ENCODE results near the gene SLC29A4.
"Not testable (repeated sequence)": the region's sequence is repeated elsewhere in the genome, so short reads cannot be mapped to it uniquely, and the experiment has no call there.

The SLC29A4 gene

DNA sequence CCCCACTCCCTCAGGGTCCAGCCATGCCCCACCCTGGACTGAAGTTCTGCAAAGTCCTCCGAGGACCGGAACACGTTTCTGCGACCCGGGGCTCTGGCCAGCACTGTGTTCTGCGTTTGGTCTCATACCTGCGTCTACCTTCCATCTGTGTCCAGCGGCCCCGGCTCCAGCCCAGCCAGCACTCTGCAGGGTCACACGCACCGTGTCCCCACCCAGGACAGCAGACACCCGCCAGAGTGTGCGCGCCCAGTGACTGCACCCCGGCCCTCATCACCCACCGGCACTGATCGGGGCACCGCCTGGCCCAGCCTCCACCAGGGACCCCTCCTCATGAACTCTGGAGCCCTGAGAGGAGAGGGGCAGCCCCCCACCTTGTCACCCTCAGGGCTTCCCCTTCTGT, 20.3 kb downstream of the SLC29A4 start:
- H3K9ac ChIP-seq (ENCODE audit: low read length): no peak overlapping the region
- no peaks in the 10 kb centered on the region for H3K79me2 ChIP-seq (ENCODE audit: low read length)
- H3K27me3 ChIP-seq (replicated peaks; ENCODE audit: insufficient read depth, low read length): peaks cover 14% of the 10 kb centered on the region
- H3K4me2 ChIP-seq (ENCODE audit: low read depth, low read length): no peak overlapping the region
- no peak overlapping the region for H2AFZ ChIP-seq (ENCODE audit: low read length)
- no peaks in the 10 kb centered on the region for H3K9me3 ChIP-seq (replicated peaks; ENCODE audit: insufficient read depth, low read length)
- no peaks in the 10 kb centered on the region for H4K20me1 ChIP-seq (ENCODE audit: insufficient read depth, low read length)
- H3F3A ChIP-seq (ENCODE audit: insufficient read depth, low read length): no peaks in the 10 kb centered on the region
- H3K27ac ChIP-seq (ENCODE audit: low read length): no peak overlapping the region
- no peaks in the 10 kb centered on the region for H3K36me3 ChIP-seq (replicated peaks; ENCODE audit: insufficient read depth, low read length)
- H3K4me3 ChIP-seq (ENCODE audit: low read length): no peak overlapping the region
- TF ChIP-seq EZH2 (optimal IDR thresholded peaks at IDR 0.05; ENCODE audit: low read depth, low read length) (no peak), CTCF (IDR thresholded peaks at IDR 0.05; ENCODE audit: low read length) (no peak), EZH2phosphoT487 (IDR thresholded peaks at IDR 0.05; ENCODE audit: low read length) (no peak)
- H3K4me1 ChIP-seq (ENCODE audit: low read length): no peaks in the 10 kb centered on the region
- no peak for DNase-seq
- no peaks in the 10 kb centered on the region for H3K9me2 ChIP-seq (replicated peaks; ENCODE audit: insufficient read depth, low read length)

DNA sequence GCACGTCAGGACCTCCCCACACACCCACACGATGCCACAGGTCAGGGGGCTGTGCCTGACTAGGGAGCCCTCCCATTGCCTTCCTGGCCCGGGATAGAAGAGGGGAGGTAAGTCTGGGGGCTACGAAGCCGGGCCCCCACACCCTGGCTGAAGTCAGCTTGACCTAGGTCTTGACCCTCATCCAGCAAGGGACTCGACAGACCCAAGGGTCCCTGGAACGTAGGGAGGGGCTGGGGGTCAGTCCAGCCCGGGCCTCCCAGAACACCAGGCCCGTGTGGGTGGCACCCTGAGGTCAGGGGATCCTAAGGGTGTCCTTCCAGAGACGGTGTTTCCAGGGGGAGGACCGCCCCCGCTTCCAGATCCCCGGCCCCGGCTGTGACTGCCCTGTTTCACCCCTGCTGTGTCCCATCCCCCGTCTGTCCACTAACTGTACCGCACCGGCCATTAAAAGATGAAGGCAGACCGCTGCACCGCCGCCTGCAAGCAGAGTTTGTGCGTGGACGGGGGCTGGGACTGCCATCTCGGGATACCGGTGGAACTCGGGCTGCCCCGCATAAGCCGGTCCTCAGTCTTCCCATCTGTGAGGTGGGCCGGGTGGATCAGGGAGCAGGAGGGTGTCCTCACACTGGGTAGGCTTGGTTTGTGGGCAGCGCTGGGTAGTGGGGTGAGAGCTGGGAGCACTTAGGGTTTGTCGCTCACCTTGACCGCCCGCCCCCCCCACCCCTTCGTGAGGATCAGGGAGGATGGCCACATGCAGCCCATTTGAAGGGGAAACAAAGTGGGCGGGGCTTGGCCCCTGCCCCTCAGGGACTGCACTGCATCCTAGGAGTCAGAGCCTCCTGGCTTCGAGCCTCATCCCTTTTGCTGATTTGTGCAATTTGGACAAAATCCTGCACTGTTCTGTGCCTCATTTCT, 21.1 kb downstream of the SLC29A4 start:
- H3K4me2 ChIP-seq (ENCODE audit: low read depth, low read length): no peak overlapping the region
- DNase-seq: no peak
- no peak overlapping the region for H3K4me3 ChIP-seq (ENCODE audit: low read length)
- no peaks in the 10 kb centered on the region for H3K79me2 ChIP-seq (ENCODE audit: low read length)
- no peaks in the 10 kb centered on the region for H4K20me1 ChIP-seq (ENCODE audit: insufficient read depth, low read length)
- no peaks in the 10 kb centered on the region for H3K4me1 ChIP-seq (ENCODE audit: low read length)
- no peaks in the 10 kb centered on the region for H3K9me3 ChIP-seq (replicated peaks; ENCODE audit: insufficient read depth, low read length)
- peaks cover 14% of the 10 kb centered on the region for H3K27me3 ChIP-seq (replicated peaks; ENCODE audit: insufficient read depth, low read length)
- no peak overlapping the region for H3K27ac ChIP-seq (ENCODE audit: low read length)
- H3K36me3 ChIP-seq (replicated peaks; ENCODE audit: insufficient read depth, low read length): no peaks in the 10 kb centered on the region
- no peak overlapping the region for H3K9ac ChIP-seq (ENCODE audit: low read length)
- H2AFZ ChIP-seq (ENCODE audit: low read length): no peak overlapping the region
- no peaks in the 10 kb centered on the region for H3F3A ChIP-seq (ENCODE audit: insufficient read depth, low read length)
- H3K9me2 ChIP-seq (replicated peaks; ENCODE audit: insufficient read depth, low read length): no peaks in the 10 kb centered on the region
- TF ChIP-seq EZH2phosphoT487 (IDR thresholded peaks at IDR 0.05; ENCODE audit: low read length): no peak
- TF ChIP-seq EZH2 (optimal IDR thresholded peaks at IDR 0.05; ENCODE audit: low read depth, low read length): no peak
- TF ChIP-seq CTCF (IDR thresholded peaks at IDR 0.05; ENCODE audit: low read length): no peak

GRCh38 chr7:5305050-5305449, 22.3 kb downstream of the SLC29A4 start:
- H3K79me2 ChIP-seq (ENCODE audit: low read length); H3K4me3 ChIP-seq (ENCODE audit: low read length); H3K27me3 ChIP-seq (replicated peaks; ENCODE audit: insufficient read depth, low read length); H3K36me3 ChIP-seq (replicated peaks; ENCODE audit: insufficient read depth, low read length); H2AFZ ChIP-seq (ENCODE audit: low read length); H3K4me1 ChIP-seq (ENCODE audit: low read length); H3K4me2 ChIP-seq (ENCODE audit: low read depth, low read length); H3K9me2 ChIP-seq (replicated peaks; ENCODE audit: insufficient read depth, low read length); H4K20me1 ChIP-seq (ENCODE audit: insufficient read depth, low read length); H3F3A ChIP-seq (ENCODE audit: insufficient read depth, low read length); H3K27ac ChIP-seq (ENCODE audit: low read length); DNase-seq; H3K9ac ChIP-seq (ENCODE audit: low read length); H3K9me3 ChIP-seq (replicated peaks; ENCODE audit: insufficient read depth, low read length): not testable (repeated sequence)

DNA sequence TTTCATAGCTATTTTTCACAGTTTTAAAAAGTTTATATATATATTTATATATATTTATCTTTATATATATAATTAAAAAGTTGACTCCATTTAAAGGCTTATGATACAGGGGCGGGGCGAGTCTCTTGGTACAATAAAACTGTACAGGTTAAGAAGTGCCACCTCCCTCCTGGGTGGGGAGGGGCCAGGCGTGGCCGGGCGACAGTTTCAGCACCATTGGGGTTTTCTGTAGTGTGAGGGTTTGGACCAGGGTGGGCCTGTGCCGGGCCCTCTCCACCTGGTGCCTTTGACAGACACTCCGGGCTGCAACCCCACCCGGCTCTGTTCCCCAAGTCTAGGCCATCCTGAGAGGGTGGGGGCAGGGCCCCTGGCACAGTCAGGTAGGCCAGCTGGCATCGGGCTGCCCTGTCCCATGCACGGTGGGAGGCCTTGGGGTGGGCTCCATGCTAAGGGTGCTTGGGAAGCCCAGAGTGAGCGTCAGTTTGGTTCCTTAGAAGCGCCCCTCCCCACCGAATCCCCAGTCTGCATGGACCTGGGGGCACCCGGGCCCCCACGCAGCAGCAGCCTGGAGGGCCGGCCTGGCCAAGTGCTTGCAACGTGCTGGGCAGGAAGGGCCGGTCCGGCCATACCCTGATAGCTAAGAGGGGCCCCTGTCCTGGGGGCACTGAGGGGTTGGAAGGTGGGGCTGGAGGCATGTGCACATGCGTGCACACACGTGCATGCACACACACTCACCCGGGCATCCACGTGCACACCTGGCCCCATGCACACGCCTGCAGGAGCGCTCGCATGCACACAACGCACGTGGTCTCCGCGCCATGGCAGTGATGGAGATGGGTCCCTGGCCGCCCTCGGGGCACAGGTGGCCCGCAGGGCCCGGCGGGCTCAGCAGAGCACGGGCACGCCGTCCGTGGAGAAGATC, 24.7 kb downstream of the SLC29A4 start:
- not testable (repeated sequence) for DNase-seq; H3K9me3 ChIP-seq (replicated peaks; ENCODE audit: insufficient read depth, low read length); H3K4me1 ChIP-seq (ENCODE audit: low read length); H3K9me2 ChIP-seq (replicated peaks; ENCODE audit: insufficient read depth, low read length); H3K27me3 ChIP-seq (replicated peaks; ENCODE audit: insufficient read depth, low read length); H3K79me2 ChIP-seq (ENCODE audit: low read length); H4K20me1 ChIP-seq (ENCODE audit: insufficient read depth, low read length); H2AFZ ChIP-seq (ENCODE audit: low read length); H3F3A ChIP-seq (ENCODE audit: insufficient read depth, low read length); H3K4me3 ChIP-seq (ENCODE audit: low read length); H3K27ac ChIP-seq (ENCODE audit: low read length); H3K36me3 ChIP-seq (replicated peaks; ENCODE audit: insufficient read depth, low read length); H3K9ac ChIP-seq (ENCODE audit: low read length); H3K4me2 ChIP-seq (ENCODE audit: low read depth, low read length)

Measured in MM.1S (cell line).